GM18499 (cell line): ENCODE results near the gene AHCYL2.
"Not testable (repeated sequence)": the region's sequence is repeated elsewhere in the genome, so short reads cannot be mapped to it uniquely, and the experiment has no call there.

Source experiments
- ATAC-seq: cut with Tn5 transposase; IDR thresholded peaks from one replicate; pipeline ENCODE4 v1.9.1; 2021; ENCODE audit warnings: moderate number of reproducible peaks; ENCODE audit not compliant: insufficient read depth, unreplicated experiment

Gene AHCYL2

GRCh38 chr7:129240119-129240820, 15.4 kb downstream of the AHCYL2 start:
- ATAC-seq: no peak

DNA sequence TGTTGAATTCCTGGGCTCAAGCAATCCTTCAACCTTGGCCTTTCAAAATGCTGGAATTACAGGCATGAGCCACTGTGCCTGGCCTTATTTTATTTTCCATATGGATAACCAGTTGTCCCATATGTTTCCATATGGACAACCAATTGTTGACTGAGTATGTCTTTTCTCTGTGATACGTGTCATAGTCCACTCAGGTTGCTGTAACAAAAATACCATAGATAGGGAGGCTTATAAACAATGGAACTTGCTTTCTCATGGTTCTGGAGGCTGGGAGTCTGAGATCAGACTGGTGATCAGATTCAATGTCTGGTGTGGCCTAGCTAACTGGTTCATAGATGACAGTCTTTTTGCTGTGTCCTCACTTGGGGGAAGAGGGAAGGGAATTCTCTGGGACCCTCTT, 19.4 kb downstream of the AHCYL2 start:
- no peak for ATAC-seq

- ATAC-seq: no peak
Observed at GRCh38 chr7:129245533-129245932, 20.7 kb downstream of the AHCYL2 start.

DNA sequence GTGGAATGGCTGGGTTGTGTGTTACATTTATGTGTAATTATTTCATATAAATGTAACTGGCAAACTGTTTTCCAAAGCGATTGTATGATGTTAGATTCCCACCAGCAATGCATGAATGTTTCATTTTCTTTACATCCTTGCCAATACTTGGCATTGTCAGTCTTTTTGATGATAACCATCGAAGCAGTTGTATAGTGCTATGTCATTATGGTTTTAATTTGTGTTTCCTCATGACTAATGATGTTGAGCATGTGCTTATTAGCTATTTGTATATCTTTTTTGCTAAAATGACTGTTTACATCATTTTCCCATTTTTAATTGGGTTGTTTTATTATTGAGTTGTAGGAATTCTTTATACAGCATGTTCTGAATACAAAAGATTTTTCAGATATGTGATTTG, 22.3 kb downstream of the AHCYL2 start:
- no peak for ATAC-seq

DNA sequence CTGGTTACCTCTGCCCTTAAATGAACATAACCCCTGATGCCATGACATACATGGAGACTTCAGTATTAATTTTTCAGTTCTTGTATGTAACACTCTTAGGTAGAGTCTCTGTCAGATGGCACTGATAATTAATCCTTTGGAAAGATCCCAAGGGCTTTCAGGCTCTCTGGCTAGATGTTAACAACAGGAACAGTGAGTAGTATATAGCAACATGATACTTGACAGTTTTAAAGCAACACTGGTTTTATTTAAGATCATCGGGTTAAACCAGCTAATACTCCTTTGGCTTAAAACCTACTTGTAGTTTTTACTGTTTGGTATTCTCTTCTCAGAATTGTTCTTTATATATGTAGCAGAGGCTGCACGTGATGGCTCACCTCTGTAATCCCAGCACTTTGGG, 27.3 kb downstream of the AHCYL2 start:
- ATAC-seq: no peak

DNA sequence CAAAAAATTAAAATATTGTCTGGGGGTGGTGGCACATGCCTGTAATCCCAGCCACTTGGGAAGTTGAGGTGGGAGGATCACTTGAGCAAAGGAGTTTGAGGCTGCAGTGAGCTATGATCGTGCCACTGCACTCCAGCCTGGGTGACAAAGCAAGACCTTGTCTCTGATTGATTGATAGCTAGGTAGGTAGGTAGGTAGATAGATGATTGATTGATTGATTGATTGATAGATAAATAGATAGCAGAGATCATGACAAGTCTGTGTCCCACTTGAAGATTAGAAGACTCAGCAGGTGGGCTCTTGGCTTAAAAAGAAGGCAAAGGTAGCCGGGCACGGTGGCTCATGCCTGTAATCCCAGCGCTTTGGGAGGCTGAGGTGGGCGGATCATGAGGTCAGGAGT, 27.8 kb downstream of the AHCYL2 start:
- ATAC-seq: not testable (repeated sequence)

DNA sequence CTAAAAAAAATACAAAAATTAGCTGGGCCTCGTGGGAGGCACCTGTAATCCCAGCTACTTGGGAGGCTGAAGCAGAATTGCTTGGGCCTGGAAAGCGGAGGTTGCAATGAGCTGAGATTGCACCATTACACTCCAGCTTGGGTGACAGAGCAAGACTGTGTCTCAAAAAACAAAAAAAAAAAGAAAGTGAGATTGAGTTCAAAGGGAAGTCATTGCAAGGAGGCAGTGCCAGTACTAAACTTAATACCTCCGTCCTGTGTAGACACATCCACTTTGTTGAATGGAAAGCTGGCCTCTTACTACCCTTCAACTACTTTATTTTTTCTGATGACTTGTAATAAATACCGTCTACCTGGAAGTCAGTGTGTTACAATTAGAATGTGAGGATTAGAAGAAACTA, 31.0 kb downstream of the AHCYL2 start:
- ATAC-seq: no peak

- ATAC-seq: no peak
Observed at GRCh38 chr7:129256221-129256620, 31.4 kb downstream of the AHCYL2 start.

DNA sequence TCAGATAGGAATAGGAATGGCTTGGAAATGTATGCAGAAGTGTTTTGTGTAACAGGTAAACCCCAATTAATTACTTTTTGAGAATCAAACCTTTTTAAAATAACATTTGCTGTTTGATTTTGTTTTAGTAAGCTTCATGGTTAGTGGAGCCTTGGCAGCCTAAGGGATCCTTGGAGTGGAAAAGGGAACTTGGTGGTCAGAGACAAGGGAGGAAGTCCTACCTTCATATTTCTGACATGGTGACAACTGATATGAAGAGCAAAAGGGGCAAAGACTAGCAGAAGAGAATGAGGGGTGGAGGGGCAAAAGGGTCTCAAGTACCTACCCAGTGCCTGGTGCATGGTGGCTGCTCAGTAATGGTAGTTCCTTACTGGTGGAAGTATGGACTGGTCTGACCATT, 32.3 kb downstream of the AHCYL2 start:
- ATAC-seq: no peak

DNA sequence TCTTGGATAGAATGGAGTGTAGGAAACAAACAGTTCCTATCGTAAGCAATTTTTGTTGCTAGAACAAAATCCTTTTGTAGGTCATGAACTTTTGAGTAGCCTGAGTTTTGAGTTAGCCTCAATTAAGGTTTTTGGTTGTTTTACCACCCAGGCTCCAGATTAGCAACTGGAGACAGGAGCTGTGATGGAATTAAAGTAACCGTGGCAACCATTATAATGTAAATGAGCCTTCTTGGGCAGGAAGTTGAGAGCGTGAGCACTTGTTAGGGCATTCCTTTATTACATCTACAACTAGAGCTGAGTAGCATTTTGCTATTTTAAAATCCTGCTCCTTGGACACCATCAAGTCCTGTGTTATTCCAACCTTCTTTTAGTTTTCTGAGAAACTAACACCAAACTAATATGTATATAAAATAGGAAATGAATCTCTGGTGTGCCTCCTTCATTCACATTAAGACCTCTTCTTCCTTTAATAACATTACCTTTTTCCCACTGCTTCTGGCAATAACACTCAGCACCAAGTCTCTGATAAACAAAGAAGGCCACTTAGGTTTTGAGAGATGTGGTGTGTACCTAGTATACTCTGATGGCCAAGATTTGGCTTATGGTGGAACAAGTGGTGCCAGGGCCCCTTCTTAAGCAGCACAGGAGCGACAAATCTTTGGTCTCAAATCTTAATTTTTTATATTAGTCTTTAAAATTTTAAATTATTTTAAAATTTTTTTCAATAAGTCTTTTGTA, 34.0 kb downstream of the AHCYL2 start:
- ATAC-seq: no peak

- no peak for ATAC-seq
Observed at GRCh38 chr7:129262324-129262723, 37.5 kb downstream of the AHCYL2 start.

GRCh38 chr7:129263168-129263567, 38.3 kb downstream of the AHCYL2 start:
- ATAC-seq: no peak

DNA sequence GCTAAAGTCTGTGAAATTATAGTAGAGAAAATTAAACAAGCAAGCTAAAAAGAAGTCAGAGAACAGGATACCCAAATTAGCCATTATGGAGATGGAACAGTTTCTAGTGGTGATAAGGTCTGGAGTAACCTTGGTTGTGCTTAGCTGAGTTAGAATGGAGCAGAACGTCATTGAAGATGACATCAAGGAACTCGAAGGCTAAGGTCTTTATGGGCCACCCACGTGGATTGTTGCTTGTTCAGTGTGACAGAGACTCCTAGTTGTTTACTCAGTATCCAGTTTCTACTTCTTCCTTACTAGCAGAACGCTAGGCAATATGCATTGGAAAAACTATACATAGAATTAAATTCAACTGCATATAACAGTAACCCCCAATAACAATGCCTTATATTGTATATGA, 39.7 kb downstream of the AHCYL2 start:
- ATAC-seq: no peak

- ATAC-seq: no peak
Observed at GRCh38 chr7:129265328-129265727, 40.5 kb downstream of the AHCYL2 start.

GRCh38 chr7:129266181-129266580, 41.4 kb downstream of the AHCYL2 start:
- no peak for ATAC-seq

- no peak for ATAC-seq
Observed at GRCh38 chr7:129270077-129270476, 45.2 kb downstream of the AHCYL2 start.

DNA sequence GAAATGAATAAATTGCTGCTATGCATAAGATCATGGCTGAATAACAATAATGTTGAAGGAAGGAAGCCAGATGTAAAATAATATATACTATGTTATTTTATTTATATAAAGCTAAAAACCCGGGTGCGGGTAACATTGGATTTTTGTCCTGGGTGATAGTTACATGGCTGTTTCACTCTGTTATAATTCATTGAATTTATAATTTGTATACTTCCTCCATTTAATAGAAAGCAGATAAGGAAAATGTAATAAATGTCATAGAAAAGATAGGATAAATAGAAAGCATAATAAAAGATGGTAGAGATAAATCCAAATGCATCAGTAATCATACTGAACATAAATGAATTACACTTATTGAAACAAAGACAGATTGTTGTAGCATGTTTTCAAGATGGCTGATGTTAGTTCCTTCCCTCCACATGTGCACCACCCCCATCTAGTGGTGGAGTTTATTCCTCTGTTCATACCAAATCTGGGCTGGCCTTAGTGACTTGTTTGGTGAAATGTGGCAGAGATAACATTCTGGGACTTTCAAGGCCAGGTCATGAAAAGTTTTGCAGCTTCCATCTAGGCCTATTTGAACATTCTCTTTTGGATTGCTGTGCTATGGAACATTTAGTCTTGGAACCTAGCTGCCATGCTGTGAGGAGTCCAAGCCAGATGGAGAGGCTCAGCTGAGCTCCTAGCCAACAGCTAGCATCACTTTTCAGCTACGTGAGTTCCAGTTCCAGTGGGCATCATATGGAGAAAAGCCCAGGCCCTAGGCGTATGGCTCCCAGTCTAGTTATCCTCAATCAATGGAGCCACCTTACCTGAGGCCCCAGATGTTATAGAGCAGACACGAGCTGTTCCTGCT, 46.9 kb downstream of the AHCYL2 start:
- ATAC-seq: no peak

- no peak for ATAC-seq
Observed at GRCh38 chr7:129273936-129274335, 49.1 kb downstream of the AHCYL2 start.

- no peak for ATAC-seq
Observed at GRCh38 chr7:129277629-129278028, 52.8 kb downstream of the AHCYL2 start.

DNA sequence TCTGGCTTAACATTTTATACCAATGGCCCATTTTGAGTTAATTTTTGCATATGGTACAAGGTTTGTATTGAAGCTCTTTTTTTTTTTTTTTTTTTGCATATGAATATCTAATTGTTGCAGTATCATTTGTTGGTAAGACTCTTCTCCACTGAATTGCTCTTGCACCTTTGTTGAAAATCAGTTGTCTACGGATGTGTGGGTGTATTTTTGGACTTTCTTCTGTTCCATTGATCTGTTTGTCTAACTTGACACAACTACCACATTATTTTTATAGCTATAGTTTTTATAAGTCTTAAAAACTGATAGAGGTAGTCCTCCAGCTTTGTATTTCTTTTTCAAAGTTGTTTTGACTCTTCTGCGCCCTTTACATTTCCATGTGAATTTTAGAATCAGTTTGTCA, 53.9 kb downstream of the AHCYL2 start:
- no peak for ATAC-seq

DNA sequence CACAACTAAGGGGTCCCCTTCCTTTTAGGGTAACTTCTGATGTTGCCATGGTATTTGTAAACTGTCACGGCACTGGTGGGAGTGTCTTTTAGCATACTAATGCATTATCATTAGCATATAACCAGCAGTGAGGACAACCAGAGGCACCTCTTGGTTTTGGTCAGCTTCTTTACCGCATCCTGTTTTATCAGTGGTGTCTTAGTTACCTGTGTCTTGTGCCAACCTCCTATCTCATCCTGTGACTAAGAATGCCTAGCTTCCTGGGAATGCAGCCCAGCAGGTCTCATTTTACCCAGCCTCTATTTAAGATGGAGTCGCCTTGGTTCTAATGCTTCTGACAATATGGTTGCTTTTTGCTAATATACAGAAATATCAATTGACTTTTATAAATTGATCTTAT, 54.9 kb downstream of the AHCYL2 start:
- ATAC-seq: no peak
